ENCODE measurements around the gene C10orf90. TPM values are rescaled to one million over a fixed set of nuclear protein-coding genes. Genes with fewer than 3 reads are reported as not detected.

Gene C10orf90
- total RNA-seq, 1 donor from 2014 or later = not detected

DNA sequence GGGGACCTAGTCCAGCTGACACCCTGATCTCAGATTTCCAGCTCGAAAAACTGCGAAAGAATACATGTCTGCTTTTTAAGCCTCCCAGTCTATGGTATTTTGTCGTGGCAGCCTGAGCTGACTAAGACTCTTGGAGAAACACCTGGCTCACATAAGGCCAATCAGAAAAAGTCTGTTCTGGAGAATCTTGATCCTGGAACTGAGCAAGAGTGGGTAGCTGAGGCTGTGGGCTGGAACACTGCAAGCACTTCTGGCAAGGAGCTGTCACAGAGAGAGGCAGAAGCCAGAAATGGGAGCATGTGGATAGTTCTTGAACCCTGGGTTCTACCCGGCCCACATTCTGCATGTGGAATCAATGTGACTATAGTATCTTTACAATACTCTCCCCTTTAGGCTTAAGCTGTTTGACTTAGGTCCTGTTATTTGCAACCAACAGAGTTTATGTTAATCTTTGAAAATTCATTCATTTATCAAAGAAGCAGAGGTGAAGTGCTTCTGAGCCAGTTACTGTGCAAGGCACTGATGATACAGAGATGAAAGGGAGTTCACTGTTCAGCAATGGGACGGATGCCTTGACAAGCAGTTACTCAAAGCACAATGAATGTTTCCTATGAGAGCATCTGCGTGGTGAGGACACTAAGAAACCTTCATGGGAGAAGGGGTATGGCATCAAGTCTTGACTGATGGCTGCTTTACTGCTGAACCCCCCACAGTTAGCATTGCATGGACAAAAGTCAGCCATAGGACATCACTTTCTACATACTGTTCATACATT lies 4.4 kb upstream of the C10orf90 start:
- no peak for DNase-seq (ENCODE audit: low read depth in 2 of 2)

DNA sequence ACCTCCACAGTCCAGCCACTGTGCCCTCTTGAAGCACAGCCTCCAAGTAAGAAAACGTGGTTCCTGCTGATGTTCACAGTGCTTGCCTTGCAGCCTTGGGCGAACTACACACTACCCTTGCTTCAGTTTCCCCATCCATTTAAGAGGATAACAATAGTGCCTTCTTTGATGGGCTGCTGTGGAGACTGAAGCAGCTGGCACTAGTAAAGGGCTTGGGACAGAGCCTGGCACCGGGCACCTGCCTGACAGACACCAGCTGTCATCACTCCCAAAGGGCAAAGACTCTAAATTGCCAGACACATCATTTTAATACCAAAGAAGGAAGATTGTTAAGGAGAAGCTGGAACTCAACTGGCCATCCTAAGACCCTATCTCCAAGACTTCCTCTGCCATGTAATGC lies 3.1 kb upstream of the C10orf90 start:
- DNase-seq (ENCODE audit: low read depth in 2 of 2) = no peak

DNA sequence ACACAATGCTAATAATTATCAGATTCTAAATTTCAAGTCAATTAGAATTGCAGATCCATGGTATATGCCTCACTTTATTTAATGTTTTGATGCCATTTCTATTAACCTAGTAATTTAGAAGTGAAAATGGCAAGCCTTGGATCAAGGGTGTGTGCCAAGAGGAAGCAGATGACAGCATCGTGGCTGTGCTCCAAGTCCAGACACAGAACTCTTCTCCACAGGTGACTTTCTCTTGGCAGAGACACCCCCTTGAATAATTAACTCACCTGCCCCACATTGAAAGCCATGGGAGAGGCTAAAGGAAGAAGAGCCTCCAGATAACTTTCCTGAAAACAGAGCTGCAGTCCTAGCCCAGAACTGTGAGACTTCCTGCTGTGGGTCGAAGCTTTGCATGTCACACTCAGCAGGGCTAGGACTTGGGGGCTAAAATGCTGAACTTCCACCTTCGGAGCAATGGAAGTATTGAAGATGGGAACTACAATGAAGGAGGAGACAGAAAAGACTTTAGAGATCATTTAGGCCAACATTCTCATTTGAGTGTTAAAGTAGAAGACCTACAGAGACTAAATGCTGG lies 996 bp upstream of the C10orf90 start:
- DNase-seq (ENCODE audit: low read depth in 2 of 2) = no peak

DNA sequence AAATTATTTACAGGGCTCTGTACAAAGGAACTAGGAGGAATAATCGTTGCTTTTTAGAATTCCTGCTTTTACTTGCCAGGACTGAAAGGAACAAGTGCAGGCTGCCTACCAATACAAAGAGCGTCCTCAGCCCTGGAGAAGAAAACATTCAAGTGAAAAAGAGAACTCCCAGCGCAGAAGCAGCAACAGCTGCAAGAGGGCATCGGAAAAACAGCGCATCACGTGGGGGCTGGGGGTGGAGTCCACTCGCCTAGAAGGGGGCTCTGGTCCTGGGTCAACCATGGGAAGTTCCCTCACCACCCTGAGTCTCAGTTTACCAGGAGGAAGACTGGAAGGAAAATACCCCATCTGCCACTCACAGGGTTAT lies 385 bp upstream of the C10orf90 start:
- DNase-seq (ENCODE audit: low read depth in 2 of 2) = no peak

DNA sequence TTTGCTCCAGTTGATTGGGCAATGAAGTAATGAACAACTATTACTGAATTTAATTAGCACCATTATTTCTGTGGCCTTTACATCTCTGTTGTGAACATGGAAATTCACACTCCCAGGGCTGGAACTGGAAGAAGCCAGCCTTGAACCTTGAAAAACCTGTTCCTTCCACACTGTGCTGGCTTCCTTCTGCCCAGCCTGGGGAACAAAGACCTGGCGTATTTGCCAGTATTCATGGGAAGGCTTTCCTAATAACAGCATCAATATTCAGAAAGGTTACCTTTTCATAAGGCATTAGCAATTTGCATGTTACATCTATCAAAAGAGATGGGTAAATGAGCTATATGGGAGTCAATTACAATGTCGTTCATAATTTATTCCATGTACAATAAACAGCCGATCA lies 1.3 kb downstream of the C10orf90 start:
- DNase-seq (ENCODE audit: low read depth in 2 of 2) = no peak

DNA sequence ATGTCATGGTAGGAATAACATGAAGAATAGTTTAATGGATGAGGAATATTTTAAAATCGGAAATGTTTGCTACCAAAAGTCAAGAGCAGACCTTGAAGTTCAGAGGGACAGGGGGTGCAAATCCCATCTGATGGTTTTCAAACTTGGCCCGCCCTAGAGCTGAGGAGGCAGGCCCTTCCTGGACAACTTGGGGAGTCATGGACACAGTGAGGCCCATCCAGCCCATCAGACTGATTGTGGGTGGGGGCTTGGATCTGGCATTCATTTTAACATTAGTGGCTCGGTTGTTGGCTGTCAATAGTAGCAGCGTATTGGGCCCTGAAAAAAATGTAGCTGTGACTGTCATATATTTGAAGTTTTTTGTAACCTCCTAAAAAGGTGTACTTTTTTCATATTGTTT lies 2.0 kb downstream of the C10orf90 start:
- DNase-seq (ENCODE audit: low read depth in 2 of 2) = no peak

DNA sequence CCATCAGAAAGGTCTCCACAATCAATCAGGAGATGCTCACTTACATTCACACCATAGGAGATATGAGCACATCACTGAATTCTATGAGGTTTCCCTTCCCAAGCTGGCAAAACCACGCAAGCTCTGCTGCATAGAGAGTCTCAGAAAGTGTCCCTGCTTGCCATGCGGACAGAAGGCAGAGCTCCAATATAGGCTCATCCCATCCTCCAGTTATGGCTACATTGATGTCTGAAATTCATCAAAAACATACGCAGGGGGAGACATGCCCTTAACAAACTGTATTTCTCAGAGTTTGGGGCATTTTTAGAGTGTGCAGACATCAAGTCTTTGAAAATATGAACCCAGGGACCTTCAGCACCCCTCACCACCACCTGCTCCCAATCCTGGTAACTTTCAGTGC lies 2.9 kb downstream of the C10orf90 start:
- no peak for DNase-seq (ENCODE audit: low read depth in 2 of 2)

DNA sequence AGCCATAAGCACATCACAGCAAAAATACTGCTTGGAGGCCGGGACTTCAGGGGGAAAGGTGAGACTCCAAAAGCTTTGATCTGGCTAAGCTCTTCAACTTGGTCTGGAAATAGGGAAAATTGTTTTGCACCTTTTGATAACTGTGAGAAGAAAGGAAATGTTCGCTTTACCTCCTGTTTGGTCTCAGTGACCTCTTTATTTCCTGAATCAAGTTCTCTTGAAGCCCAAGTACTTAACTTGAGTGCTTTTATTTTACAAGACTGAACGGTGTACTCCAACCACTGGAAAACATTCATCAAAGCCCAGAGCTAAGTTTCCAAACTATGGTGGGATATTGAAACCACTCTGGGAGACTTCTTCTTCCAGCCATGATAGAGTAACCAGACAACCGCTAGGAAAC lies 5.3 kb downstream of the C10orf90 start:
- no peak for DNase-seq (ENCODE audit: low read depth in 2 of 2)

DNA sequence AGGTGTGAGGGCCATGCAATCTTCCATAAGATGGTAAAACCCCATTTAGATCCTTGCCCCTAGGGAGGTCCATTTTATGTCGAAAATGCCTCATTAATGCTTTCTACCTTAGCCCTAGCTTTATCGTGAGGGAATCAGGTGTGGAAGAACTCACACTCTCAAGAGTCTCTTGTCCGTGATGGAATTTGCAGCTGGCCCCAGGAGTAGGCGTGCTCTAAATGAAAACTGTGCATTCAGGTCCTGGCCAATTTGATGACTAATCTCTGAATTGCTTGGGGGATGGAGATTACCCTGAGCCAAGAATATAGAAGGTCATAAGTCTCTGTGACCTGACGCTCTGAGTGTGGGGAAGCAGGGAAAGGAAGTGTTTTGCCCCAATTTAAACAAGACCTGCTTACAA lies 6.6 kb downstream of the C10orf90 start:
- DNase-seq (ENCODE audit: low read depth in 2 of 2) = no peak

DNA sequence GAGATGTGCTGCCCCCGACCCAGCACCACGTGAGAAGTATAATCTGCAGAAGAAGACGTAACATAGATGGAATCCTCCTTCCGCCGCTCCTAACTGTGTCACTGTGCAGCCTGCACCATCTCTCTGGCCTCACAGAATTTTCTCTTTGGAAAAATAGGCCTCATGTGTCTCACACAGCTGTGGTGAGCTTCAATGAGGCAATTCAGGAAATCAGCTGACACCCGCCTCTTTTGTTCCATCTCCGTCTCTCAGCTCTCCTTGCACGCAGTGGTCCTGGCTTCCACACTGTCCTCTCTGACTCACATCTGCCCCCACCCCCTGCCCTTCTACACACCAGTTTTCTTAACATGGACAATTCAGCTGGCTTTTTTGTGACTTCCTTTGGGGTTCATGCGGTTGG lies 7.2 kb downstream of the C10orf90 start:
- DNase-seq (ENCODE audit: low read depth in 2 of 2) = peak; percentile 15 to 32

DNA sequence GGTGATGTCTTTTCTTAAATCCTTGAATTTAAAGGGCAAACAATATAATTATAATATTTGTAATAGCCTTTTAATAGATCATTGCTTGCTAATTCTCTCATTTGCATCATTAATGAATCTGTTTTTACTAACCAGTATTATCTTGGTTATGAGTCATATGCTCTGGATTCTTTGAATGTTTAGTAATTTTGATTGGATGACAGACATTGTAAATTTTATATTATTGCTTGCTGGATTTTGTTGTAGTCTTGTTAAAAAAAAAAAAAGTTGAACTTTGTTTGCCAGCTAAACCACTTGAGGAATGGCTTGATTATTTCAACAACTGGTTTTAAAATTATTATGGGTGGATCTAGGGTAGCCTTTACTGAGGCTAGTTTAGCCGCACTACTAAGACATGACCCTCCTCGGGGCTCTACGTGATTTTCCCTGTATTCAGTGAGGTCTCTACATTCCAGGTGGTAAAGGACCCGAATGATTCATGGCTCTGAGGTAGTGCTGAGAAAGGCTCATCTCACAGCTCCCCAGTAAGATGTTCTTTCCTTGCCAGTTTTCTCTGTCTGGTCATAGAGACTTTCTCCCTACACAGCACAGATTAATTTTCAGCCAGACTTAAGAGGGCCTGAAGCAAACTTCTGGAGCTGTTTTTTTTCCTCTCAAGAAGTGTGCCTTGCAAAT lies 8.5 kb downstream of the C10orf90 start:
- DNase-seq (ENCODE audit: low read depth in 2 of 2) = no peak

DNA sequence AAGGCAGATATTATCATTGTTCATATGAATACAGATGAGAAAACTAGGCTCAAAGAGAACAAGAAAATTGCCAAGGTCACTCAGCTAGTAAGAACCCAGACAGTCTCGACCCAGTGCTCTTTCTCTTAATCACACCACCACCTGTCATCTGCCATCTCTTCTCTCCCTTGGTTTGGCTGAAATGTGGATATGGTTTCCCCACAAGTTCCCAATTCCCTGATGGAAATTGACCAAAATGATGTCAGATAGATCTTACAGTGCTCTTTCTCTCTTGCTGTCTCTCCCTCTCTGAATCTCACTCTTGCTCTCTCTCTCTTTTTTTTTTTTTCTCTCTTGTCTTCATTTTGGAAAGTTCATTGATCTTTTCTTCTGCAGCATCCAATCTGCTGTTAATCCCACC lies 9.1 kb downstream of the C10orf90 start:
- no peak for DNase-seq (ENCODE audit: low read depth in 2 of 2)

DNA sequence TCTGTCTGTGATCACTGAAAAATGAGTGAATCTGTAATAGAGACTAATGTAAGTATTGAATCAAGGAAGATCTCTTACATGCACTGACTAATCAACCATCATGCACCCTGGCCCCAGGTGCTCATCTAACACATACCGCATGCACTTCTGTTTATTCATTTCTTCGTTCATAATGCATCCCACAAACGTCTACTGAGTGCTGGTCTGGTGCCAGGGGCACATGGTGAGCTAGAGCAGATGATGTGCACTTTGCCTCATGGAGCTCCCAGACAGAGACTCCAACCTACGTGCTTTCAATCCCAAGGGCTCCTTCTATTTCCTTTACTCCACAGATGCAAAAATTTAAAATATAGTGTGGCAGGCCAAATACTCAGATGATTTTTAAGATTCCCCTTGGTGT lies 10.7 kb downstream of the C10orf90 start:
- DNase-seq (ENCODE audit: low read depth in 2 of 2) = no peak

DNA sequence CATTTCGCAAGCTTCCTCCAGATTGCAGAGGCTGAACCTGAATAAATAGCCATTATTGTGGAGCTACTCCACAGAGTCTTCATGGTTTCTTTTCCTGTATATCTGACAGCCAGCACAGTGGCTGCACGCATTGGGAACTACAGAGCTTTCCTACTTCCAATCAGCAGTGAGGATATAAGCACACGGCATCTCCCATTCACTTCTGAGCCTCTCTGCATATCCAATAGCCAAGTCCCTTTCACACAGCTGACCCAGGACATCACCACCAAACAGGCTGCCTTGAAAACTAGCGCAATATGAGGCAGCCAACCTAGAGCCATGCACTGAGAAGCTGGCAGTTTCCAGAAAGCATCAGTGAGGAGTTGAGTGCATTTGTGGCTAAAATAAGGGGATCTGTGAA lies 11.6 kb downstream of the C10orf90 start:
- DNase-seq (ENCODE audit: low read depth in 2 of 2) = no peak

DNA sequence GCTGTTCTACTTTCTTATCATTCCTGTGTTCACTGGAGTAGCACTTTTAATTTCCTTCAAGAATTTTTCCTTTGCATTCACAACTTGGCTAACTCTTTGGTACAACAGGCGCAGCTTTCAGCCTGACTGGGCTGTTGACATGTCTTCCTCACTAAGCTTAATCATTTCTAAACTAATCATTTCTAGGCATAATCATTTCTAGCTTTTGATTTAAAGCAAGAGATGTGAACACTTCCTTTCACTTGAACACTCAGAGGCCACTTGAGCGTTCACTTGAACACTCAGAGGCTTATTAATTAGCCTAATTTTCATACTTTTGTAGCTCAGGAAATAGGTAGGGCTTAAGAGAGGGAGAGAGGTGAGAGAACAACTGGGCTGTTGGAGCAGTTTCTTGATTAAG lies 15.9 kb downstream of the C10orf90 start:
- no peak for DNase-seq (ENCODE audit: low read depth in 2 of 2)

DNA sequence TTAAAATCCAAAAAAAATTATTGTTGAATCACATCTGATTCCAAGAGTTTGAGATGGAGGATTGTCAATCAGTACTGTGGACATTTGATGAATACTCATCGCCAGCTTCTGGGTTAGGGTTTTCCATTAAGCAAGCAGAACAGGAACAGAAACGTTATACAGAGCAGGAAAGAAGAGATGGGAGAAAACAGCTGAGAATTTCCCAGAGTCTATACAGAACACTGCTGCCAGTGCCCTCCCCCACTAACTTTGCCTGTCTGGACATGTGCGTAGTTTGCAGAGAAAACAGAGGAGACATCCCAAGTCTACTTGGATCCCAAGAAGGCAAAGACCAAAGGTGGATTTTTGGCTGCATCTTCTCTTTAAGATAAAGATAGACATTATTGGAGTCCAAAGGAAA lies 19.0 kb downstream of the C10orf90 start:
- no peak for DNase-seq (ENCODE audit: low read depth in 2 of 2)

DNA sequence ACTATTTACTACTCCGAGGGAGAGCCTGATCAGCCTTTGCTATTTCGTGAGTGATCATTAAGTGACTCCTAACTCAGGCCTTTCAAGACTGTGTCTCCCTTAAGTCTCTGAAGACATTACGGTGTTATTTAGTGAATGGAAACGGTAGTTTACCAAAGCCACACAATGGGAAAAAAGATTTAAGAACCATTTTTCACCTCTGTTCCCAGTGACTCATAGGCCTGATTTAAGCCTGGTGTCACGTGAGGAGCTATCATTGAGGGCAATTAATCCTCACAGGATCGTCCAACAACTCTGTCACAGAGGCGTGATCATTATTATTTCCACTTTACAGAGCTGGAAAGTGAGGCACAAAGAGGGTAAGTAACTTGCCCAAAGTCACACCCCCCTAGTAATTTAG lies 20.3 kb downstream of the C10orf90 start:
- no peak for DNase-seq (ENCODE audit: low read depth in 2 of 2)

DNA sequence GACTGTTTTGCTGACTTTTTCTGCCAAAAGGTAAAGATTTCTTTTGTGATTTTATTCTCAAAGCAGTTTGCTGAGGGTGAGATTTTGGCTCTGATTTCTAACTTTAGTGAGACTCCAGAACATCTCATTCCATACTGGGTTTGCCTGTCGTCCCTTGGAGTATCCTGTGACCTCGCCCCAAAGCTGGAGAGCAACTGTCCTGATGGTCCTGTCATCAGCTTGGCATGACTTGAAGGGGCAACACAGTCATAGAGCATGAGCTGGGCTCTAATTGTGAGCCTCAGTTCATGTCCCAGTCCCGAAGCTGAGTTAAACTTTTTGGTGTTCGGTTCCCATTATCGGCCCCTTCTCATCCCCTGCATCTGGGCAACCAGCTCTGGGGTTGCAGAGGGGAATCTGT lies 23.4 kb downstream of the C10orf90 start:
- DNase-seq (ENCODE audit: low read depth in 2 of 2) = no peak

DNA sequence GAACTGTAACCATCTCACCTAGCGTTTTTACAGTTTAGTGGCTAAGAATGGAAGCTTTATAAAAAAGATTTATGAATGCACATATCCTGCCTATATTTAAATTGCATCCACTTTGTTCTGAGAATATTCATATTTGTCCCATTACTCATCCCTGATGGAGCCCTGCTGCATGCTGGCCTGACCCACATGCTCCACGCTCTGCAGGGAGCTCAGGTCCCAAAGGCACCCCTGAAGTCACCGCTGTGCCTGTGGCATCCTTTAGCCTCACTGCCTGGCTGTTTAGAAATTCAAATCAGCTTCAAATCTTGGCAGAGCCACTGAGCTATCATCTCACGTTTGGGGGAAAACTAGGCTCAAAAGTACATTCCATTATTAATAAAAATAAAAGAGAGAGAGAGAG lies 24.4 kb downstream of the C10orf90 start:
- DNase-seq (ENCODE audit: low read depth in 2 of 2) = no peak

DNA sequence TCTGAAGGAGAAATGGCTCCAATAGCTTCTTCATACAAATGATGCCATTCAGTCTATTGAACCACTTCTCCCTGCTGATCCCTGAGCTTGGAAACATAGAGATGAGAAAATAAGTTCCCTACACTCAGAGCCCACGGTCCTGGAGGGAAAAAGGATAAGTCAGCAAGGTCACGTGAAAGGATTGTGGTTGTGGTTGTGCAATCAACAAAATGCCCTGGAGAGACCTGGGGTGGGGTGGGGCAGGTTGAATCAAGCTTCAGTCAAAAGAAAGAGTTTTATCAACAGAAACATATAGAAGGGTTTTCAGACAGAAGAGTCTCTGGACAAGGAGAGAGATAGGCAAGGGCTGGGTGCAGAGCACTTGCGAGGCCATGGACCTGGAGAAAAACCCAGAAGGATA lies 30.1 kb downstream of the C10orf90 start:
- no peak for DNase-seq (ENCODE audit: low read depth in 2 of 2)

DNA sequence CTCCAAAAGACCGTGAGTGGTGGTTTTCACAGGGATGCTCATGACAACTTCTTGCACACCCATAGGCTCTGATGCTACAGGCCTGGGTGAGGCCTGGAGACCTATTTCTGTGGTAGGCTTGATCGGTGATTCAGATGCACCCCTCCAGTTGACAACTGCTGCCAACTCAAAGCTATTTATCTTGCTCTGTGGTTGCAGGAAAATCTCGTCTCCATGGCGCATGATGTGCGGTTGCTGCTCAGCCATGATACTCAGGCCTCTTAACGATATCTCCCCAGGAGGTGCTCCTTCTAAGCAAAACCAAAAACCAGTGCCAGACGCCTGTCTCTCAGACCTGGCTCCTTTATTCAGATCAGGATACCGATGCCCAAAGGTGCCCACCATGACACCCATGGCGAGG lies 31.4 kb downstream of the C10orf90 start:
- DNase-seq (ENCODE audit: low read depth in 2 of 2) = no peak

DNA sequence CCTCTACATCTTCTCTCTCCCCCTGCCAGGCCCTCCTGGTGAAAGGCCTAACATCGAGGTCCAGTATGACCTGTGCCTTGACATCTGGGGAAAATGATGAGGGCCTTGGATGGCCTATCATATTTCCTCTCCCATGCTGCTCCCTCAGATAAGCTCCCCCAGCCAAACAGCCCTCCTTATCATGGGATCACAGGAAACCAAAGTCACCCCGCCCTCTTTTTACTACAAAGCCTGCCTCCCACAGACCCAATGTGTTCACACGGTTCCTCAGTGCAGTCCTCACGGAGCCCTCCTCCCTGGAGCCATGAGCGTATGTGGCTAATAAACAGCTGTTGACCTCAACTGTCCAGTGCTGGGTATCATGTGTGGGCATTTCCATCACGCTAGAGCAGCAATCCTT lies 32.0 kb downstream of the C10orf90 start:
- DNase-seq (ENCODE audit: low read depth in 2 of 2) = no peak

DNA sequence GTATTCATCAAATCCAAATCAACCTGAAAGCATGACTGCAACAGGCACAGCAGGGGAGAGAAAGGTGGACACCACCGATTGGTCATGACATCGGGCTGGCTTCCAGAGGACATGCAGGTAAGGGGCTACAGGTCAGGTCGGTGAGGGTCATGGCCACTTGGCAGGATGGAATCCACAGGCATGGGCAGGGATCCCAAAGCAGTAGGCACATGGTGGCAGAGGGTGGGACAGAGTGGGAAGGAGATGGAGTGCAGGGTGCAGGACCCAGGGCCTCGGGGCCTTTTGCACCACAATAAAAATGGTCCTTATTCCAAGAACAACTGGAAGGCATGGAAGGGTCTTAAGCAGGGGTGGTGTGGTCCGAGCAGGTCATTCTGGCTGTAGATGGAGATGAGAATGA lies 33.0 kb downstream of the C10orf90 start:
- DNase-seq (ENCODE audit: low read depth in 2 of 2) = no peak

Data from dermis microvascular lymphatic vessel endothelial cell (primary cell).